Activated CD8-positive, alpha-beta memory T cell treated with anti-CD3 and anti-CD28 coated beads, Interleukin-2, amount 50 U/mL, for 48 hours (primary cell): ENCODE data around the gene EPGN.

Experiments
- DNase-seq: peaks from one replicate; pipeline ENCODE4 v3.0.0-alpha.2; 2020

The EPGN gene

GRCh38 chr4:74308215-74308614 lies at the start of gene EPGN:
Gene EPGN (plus strand): TSS chr4:74308470. CDS start chr4:74308534, 64 bp downstream.
- no peak for DNase-seq

- DNase-seq: no peak
These were observed 49.3 kb upstream of the EPGN start for GRCh38 chr4:74258963-74259362.

- no peak for DNase-seq
These were observed 48.2 kb upstream of the EPGN start for GRCh38 chr4:74260036-74260435.

GRCh38 chr4:74262522-74262921 lies 45.7 kb upstream of the EPGN start:
- no peak for DNase-seq

- no peak for DNase-seq
These were observed 44.7 kb upstream of the EPGN start for GRCh38 chr4:74263551-74263950.

- no peak for DNase-seq
These were observed 42.2 kb upstream of the EPGN start for GRCh38 chr4:74266081-74266480.

- no peak for DNase-seq
These were observed 40.2 kb upstream of the EPGN start for GRCh38 chr4:74267998-74268606.

GRCh38 chr4:74268643-74269042 lies 39.6 kb upstream of the EPGN start:
- DNase-seq: no peak

GRCh38 chr4:74278490-74278889 lies 29.8 kb upstream of the EPGN start:
- DNase-seq: no peak

- no peak for DNase-seq
These were observed 28.6 kb upstream of the EPGN start for GRCh38 chr4:74279716-74280115.

GRCh38 chr4:74282926-74283325 lies 25.3 kb upstream of the EPGN start:
- DNase-seq: no peak

- DNase-seq: no peak
These were observed 24.7 kb upstream of the EPGN start for GRCh38 chr4:74283614-74284013.

GRCh38 chr4:74284053-74284452 lies 24.2 kb upstream of the EPGN start:
- no peak for DNase-seq

GRCh38 chr4:74287164-74287563 lies 21.1 kb upstream of the EPGN start:
- no peak for DNase-seq

- DNase-seq: no peak
These were observed 20.5 kb upstream of the EPGN start for GRCh38 chr4:74287791-74288190.

- DNase-seq: no peak
These were observed 16.8 kb upstream of the EPGN start for GRCh38 chr4:74291471-74291870.

- DNase-seq: no peak
These were observed 16.0 kb upstream of the EPGN start for GRCh38 chr4:74292111-74292870.

GRCh38 chr4:74293558-74293957 lies 14.7 kb upstream of the EPGN start:
- DNase-seq: no peak

- DNase-seq: no peak
These were observed 13.6 kb upstream of the EPGN start for GRCh38 chr4:74294681-74295080.

- DNase-seq: no peak
These were observed 10.7 kb upstream of the EPGN start for GRCh38 chr4:74297539-74297938.

GRCh38 chr4:74304095-74304625 lies 4.1 kb upstream of the EPGN start:
- no peak for DNase-seq

GRCh38 chr4:74305000-74305399 lies 3.3 kb upstream of the EPGN start:
- no peak for DNase-seq

GRCh38 chr4:74307170-74307569 lies 1.1 kb upstream of the EPGN start:
- no peak for DNase-seq

- DNase-seq: no peak
These were observed 953 bp downstream of the EPGN start for GRCh38 chr4:74309223-74309622.
